Lung (tissue), 12 donors: ENCODE data around the gene EXOSC5. TPM values are rescaled to one million over a fixed set of nuclear protein-coding genes. Genes with fewer than 3 reads are reported as not detected.
A peak's percentile ranks its signal among the peaks of the same experiment; 100 is the strongest.

Experiments
- ATAC-seq: fragments of 200-7000 bp; cut with Tn5 transposase; one replicate; pipeline ENCODE4 v1.9.1; 2020; ENCODE audit warnings: moderate number of reproducible peaks; ENCODE audit not compliant: insufficient read depth, low FRiP score
- DNase-seq, 3 donors: peaks; one replicate each; pipeline ENCODE4 v3.0.0-alpha.2; 2013 to 2017
- H3K27ac ChIP-seq, 2 donors: one replicate each; pipeline ENCODE4 v1.5.1; 2013; ENCODE audit warnings: mild to moderate bottlenecking in 2 of 2, moderate library complexity in 2 of 2, control low read depth in 1 of 2, inconsistent platforms in 1 of 2, low read depth in 1 of 2, low read length in 1 of 2
- H3K27me3 ChIP-seq, 3 donors: one replicate each; pipeline ENCODE4 v1.5.1; 2013; ENCODE audit warnings: low read length in 2 of 3; ENCODE audit not compliant: control insufficient read depth in 3 of 3, insufficient read depth in 3 of 3
- H3K36me3 ChIP-seq, 4 donors: one replicate each; pipeline ENCODE4 v1.5.1; 2013; ENCODE audit warnings: low read length in 4 of 4, mild to moderate bottlenecking in 1 of 4, moderate library complexity in 1 of 4; ENCODE audit not compliant: control insufficient read depth in 4 of 4, insufficient read depth in 4 of 4
- H3K4me1 ChIP-seq, 5 donors: one replicate each; pipeline ENCODE4 v1.5.1; 2013; ENCODE audit warnings: low read length in 5 of 5, mild to moderate bottlenecking in 2 of 5, moderate library complexity in 1 of 5; ENCODE audit not compliant: control insufficient read depth in 5 of 5, insufficient read depth in 5 of 5
- H3K4me3 ChIP-seq: one replicate; pipeline ENCODE4 v1.5.1; 2013; ENCODE audit warnings: mild to moderate bottlenecking, control low read depth, moderate library complexity
- H3K9ac ChIP-seq, 2 donors: one replicate each; pipeline ENCODE4 v1.5.1; 2013; ENCODE audit warnings: low read length in 2 of 2, control low read depth in 1 of 2; ENCODE audit not compliant: insufficient read depth in 1 of 2
- H3K9me3 ChIP-seq, 4 donors: one replicate each; pipeline ENCODE4 v1.5.1; 2013; ENCODE audit warnings: low read length in 3 of 4, mild to moderate bottlenecking in 1 of 4, moderate library complexity in 1 of 4; ENCODE audit not compliant: control insufficient read depth in 4 of 4, insufficient read depth in 3 of 4
- CTCF ChIP-seq: IDR thresholded peaks from 2 replicates; pipeline ENCODE4 v1.5.1; 2012; ENCODE audit warnings: mild to moderate bottlenecking; ENCODE audit errors: control extremely low read depth, extremely low read depth
- WGBS, 2 donors: extraction: QIAGEN DNeasy Blood & Tissue Kit; methylation state at CpG; one replicate each; pipeline ENCODE4 v1.1.7; 2013; 5-methylcytosine and 5-hydroxymethylcytosine counted together
- polyA plus RNA-seq, 2 donors: library from polyadenylated mRNA; stranded (reverse); fragments of 200-250 nt; gene quantifications; one replicate each; pipeline ENCODE4 v1.2.1, GENCODE V29; 2013
- total RNA-seq, 2 donors: library from RNA; depleted of rRNA in 1 of 2; stranded (reverse); fragments of >200 nt in 1 of 2; gene quantifications; one replicate each; pipeline ENCODE4 v1.2.1, GENCODE V29; 2014 to 2021
- donor health status: control.
- donor health status: control.
- donor health status: Bipolar disorder and iron deficiency.
- donor health status: healthy.
- donor health status: DM: yes; HTN: yes; CAD: no.

EXOSC5 gene
- total and polyA plus RNA-seq, 4 donors, result 6.3 to 34.4 (median 27.1) TPM

GRCh38 chr19:41407271-41407670 is 10.1 kb upstream of the EXOSC5 start:
- DNase-seq (peak in 1 of 3 donors; percentile 37), ATAC-seq (peak; percentile 33)
- Histone ChIP-seq H3K9ac (no peak overlapping the region), H3K9me3 (no peaks in the 10 kb centered on the region), H3K36me3 (peaks cover 0 to 13% (median 1%) of the 10 kb centered on the region in 4 donors), H3K4me1 (peaks cover 0 to 25% (median 4%) of the 10 kb centered on the region in 5 donors), H3K27ac (peak overlapping the region; percentile 11 to 88), H3K27me3 (no peaks in the 10 kb centered on the region), H3K4me3 (no peak overlapping the region)
- WGBS, 2 donors, result 14 to 22% methylated on average over 4 of the region's 4 CpGs
- TF ChIP-seq CTCF, result no peak

GRCh38 chr19:41405776-41406175 is 8.6 kb upstream of the EXOSC5 start:
- DNase-seq (no peak), ATAC-seq (no peak)
- H3K9ac ChIP-seq, result no peak overlapping the region
- H3K4me1 ChIP-seq, result peaks cover 0 to 27% (median 4%) of the 10 kb centered on the region in 5 donors
- WGBS, 2 donors, result 67 to 71% methylated on average over 6 of the region's 6 CpGs
- H3K4me3 ChIP-seq, result no peak overlapping the region
- H3K36me3 ChIP-seq, result peaks cover 0 to 6% (median 0%) of the 10 kb centered on the region in 4 donors
- TF ChIP-seq CTCF, result no peak
- H3K9me3 ChIP-seq, result no peaks in the 10 kb centered on the region
- no peaks in the 10 kb centered on the region for H3K27me3 ChIP-seq
- peak overlapping the region; percentile 12 to 13 for H3K27ac ChIP-seq

GRCh38 chr19:41403181-41403970 is 6.2 kb upstream of the EXOSC5 start:
- DNase-seq (no peak), ATAC-seq (no peak)
- H3K36me3 ChIP-seq, result peaks cover 0 to 1% (median 0%) of the 10 kb centered on the region in 4 donors
- WGBS, 2 donors, result 65 to 69% methylated on average over 12 of the region's 12 CpGs
- no peaks in the 10 kb centered on the region for H3K9me3 ChIP-seq
- H3K4me1 ChIP-seq, result peaks cover 0 to 26% (median 8%) of the 10 kb centered on the region in 5 donors
- H3K4me3 ChIP-seq, result no peak overlapping the region
- H3K27me3 ChIP-seq, result no peaks in the 10 kb centered on the region
- H3K9ac ChIP-seq, result no peak overlapping the region
- peak overlapping the region in 1 of 2 donors; percentile 7 for H3K27ac ChIP-seq
- TF ChIP-seq CTCF, result no peak
